ENCODE measurements around the gene SYNGR3.
A peak's percentile ranks its signal among the peaks of the same experiment; 100 is the strongest.

SYNGR3 gene

GRCh38 chr16:2007081-2007836 is 17.5 kb downstream of the SYNGR3 start:
- no peak for TF ChIP-seq CTCF (IDR thresholded peaks at IDR 0.05; ENCODE audit: low read length)
- no peak for TF ChIP-seq EZH2 (IDR thresholded peaks at IDR 0.05; ENCODE audit: borderline replicate concordance, low read length)
- Histone ChIP-seq H2AFZ (ENCODE audit: low read length) (no peak overlapping the region), H3K27me3 (ENCODE audit: insufficient read depth, low read length) (no peaks in the 10 kb centered on the region), H3K79me2 (ENCODE audit: insufficient read depth, low read length) (peaks cover 11% of the 10 kb centered on the region), H3K9me2 (ENCODE audit: low read depth, low read length) (no peaks in the 10 kb centered on the region), H3K4me3 (ENCODE audit: low read depth, low read length, poor library complexity, severe bottlenecking) (peak overlapping the region; percentile 99), H3K4me1 (ENCODE audit: insufficient read depth, low read length, severe bottlenecking) (peaks cover 56% of the 10 kb centered on the region), H3K9me3 (ENCODE audit: low read length) (no peaks in the 10 kb centered on the region), H3F3A (ENCODE audit: insufficient read depth, low read length) (no peaks in the 10 kb centered on the region), H3K4me2 (ENCODE audit: low read length) (peak overlapping the region; percentile 74), H3K36me3 (ENCODE audit: insufficient read depth, low read length) (peaks cover 20% of the 10 kb centered on the region), H3K27ac (ENCODE audit: low read depth, low read length, poor library complexity, severe bottlenecking) (peak overlapping the region; percentile 53), H4K20me1 (ENCODE audit: insufficient read depth, low read length) (no peaks in the 10 kb centered on the region), H3K9ac (ENCODE audit: low read length) (peak overlapping the region; percentile 95)

- Histone ChIP-seq H3K9ac (ENCODE audit: low read length) (peak overlapping the region; percentile 95), H3K79me2 (ENCODE audit: insufficient read depth, low read length) (peaks cover 11% of the 10 kb centered on the region), H3K27ac (ENCODE audit: low read depth, low read length, poor library complexity, severe bottlenecking) (peak overlapping the region; percentile 53), H3K4me1 (ENCODE audit: insufficient read depth, low read length, severe bottlenecking) (peaks cover 56% of the 10 kb centered on the region), H3F3A (ENCODE audit: insufficient read depth, low read length) (no peaks in the 10 kb centered on the region), H4K20me1 (ENCODE audit: insufficient read depth, low read length) (no peaks in the 10 kb centered on the region), H3K36me3 (ENCODE audit: insufficient read depth, low read length) (peaks cover 12% of the 10 kb centered on the region), H3K4me3 (ENCODE audit: low read depth, low read length, poor library complexity, severe bottlenecking) (peak overlapping the region; percentile 99), H3K9me2 (ENCODE audit: low read depth, low read length) (no peaks in the 10 kb centered on the region), H3K4me2 (ENCODE audit: low read length) (peak overlapping the region; percentile 74), H3K27me3 (ENCODE audit: insufficient read depth, low read length) (no peaks in the 10 kb centered on the region), H2AFZ (ENCODE audit: low read length) (no peak overlapping the region), H3K9me3 (ENCODE audit: low read length) (no peaks in the 10 kb centered on the region)
- TF ChIP-seq EZH2 (IDR thresholded peaks at IDR 0.05; ENCODE audit: borderline replicate concordance, low read length) (no peak), CTCF (IDR thresholded peaks at IDR 0.05; ENCODE audit: low read length) (no peak)
Observed at GRCh38 chr16:2008009-2008526, 18.3 kb downstream of the SYNGR3 start.

- Histone ChIP-seq H3K9me2 (ENCODE audit: low read depth, low read length) (no peaks in the 10 kb centered on the region), H3K27ac (ENCODE audit: low read depth, low read length, poor library complexity, severe bottlenecking) (peak overlapping the region; percentile 53), H3K4me1 (ENCODE audit: insufficient read depth, low read length, severe bottlenecking) (peaks cover 56% of the 10 kb centered on the region), H3K27me3 (ENCODE audit: insufficient read depth, low read length) (no peaks in the 10 kb centered on the region), H2AFZ (ENCODE audit: low read length) (no peak overlapping the region), H3K4me2 (ENCODE audit: low read length) (peak overlapping the region; percentile 74), H3K36me3 (ENCODE audit: insufficient read depth, low read length) (0 out of 2 replicates have a peak, but pooled peaks cover 6% of the 10 kb centered on the region), H3K4me3 (ENCODE audit: low read depth, low read length, poor library complexity, severe bottlenecking) (peak overlapping the region; percentile 99), H3K9me3 (ENCODE audit: low read length) (no peaks in the 10 kb centered on the region), H3K9ac (ENCODE audit: low read length) (peak overlapping the region; percentile 95), H3K79me2 (ENCODE audit: insufficient read depth, low read length) (peaks cover 11% of the 10 kb centered on the region), H4K20me1 (ENCODE audit: insufficient read depth, low read length) (no peaks in the 10 kb centered on the region), H3F3A (ENCODE audit: insufficient read depth, low read length) (no peaks in the 10 kb centered on the region)
- TF ChIP-seq CTCF (IDR thresholded peaks at IDR 0.05; ENCODE audit: low read length): no peak
- TF ChIP-seq EZH2 (IDR thresholded peaks at IDR 0.05; ENCODE audit: borderline replicate concordance, low read length): no peak
Observed at GRCh38 chr16:2008631-2009163, 18.9 kb downstream of the SYNGR3 start.

All from OCI-LY1 (cell line).